Astrocyte (in vitro differentiated cells and primary cell): ENCODE measurements around the gene TENT4B. TPM values are rescaled to one million over a fixed set of nuclear protein-coding genes. Genes with fewer than 3 reads are reported as not detected.
"Not testable (repeated sequence)": the region's sequence is repeated elsewhere in the genome, so short reads cannot be mapped to it uniquely, and the experiment has no call there.

Experiments
- DNase-seq: peaks from one replicate; pipeline ENCODE4 v3.0.0-alpha.2; 2010; ENCODE audit warnings: low read depth
- FAIRE-seq: peaks from 2 replicates; lab custom pipeline; 2011; peaks lifted over from hg19 to GRCh38; lab: Jason Lieb, UNC
- H2AFZ ChIP-seq: 2 replicates; pipeline ENCODE4 v1.6.0; 2012; ENCODE audit warnings: low read depth, low read length, inconsistent platforms
- H3K27ac ChIP-seq: 2 replicates; pipeline ENCODE4 v1.5.1; 2011; ENCODE audit warnings: low read depth, low read length, inconsistent platforms
- H3K27me3 ChIP-seq: 2 replicates; pipeline ENCODE4 v1.6.0; 2011; ENCODE audit warnings: low read length, inconsistent platforms; ENCODE audit not compliant: insufficient read depth
- H3K36me3 ChIP-seq: 2 replicates; pipeline ENCODE4 v1.5.1; 2011; ENCODE audit warnings: low read length, inconsistent platforms; ENCODE audit not compliant: insufficient read depth
- H3K4me1 ChIP-seq: 2 replicates; pipeline ENCODE4 v1.5.1; 2011; ENCODE audit warnings: low read length, inconsistent platforms; ENCODE audit not compliant: insufficient read depth
- H3K4me2 ChIP-seq: 2 replicates; pipeline ENCODE4 v1.6.0; 2012; ENCODE audit warnings: low read length, inconsistent platforms
- H3K4me3 ChIP-seq: 2 replicates; pipeline ENCODE4 v1.5.1; 2011; ENCODE audit warnings: low read depth, mild to moderate bottlenecking, low read length, inconsistent platforms; ENCODE audit not compliant: insufficient read depth
- H3K79me2 ChIP-seq: 2 replicates; pipeline ENCODE4 v1.6.0; 2012; ENCODE audit warnings: mild to moderate bottlenecking, low read length, inconsistent platforms; ENCODE audit not compliant: insufficient read depth
- H3K9ac ChIP-seq: 2 replicates; pipeline ENCODE4 v1.6.0; 2012; ENCODE audit warnings: mild to moderate bottlenecking, low read length, inconsistent platforms
- H3K9me3 ChIP-seq: 2 replicates; pipeline ENCODE4 v1.5.1; 2012; ENCODE audit warnings: low read depth, mild to moderate bottlenecking, low read length, inconsistent platforms; ENCODE audit not compliant: insufficient read depth
- H4K20me1 ChIP-seq: 2 replicates; pipeline ENCODE4 v1.6.0; 2012; ENCODE audit warnings: low read length, inconsistent platforms; ENCODE audit not compliant: insufficient read depth
- H3K27ac Mint-ChIP-seq: one replicate; pipeline ENCODE4 v1.8.0; 2021; ENCODE audit warnings: mild to moderate bottlenecking, mixed read lengths; ENCODE audit not compliant: unreplicated experiment
- H3K27me3 Mint-ChIP-seq: one replicate; pipeline ENCODE4 v1.8.0; 2021; ENCODE audit warnings: low read depth, mixed read lengths; ENCODE audit not compliant: unreplicated experiment
- H3K36me3 Mint-ChIP-seq: one replicate; pipeline ENCODE4 v1.8.0; 2021; ENCODE audit warnings: low read depth, mixed read lengths; ENCODE audit not compliant: unreplicated experiment
- H3K4me1 Mint-ChIP-seq: one replicate; pipeline ENCODE4 v1.8.0; 2021; ENCODE audit warnings: low read depth, mixed read lengths; ENCODE audit not compliant: unreplicated experiment
- H3K4me3 Mint-ChIP-seq: one replicate; pipeline ENCODE4 v1.8.0; 2021; ENCODE audit warnings: mild to moderate bottlenecking, moderate library complexity, mixed read lengths; ENCODE audit not compliant: unreplicated experiment
- H3K9me3 Mint-ChIP-seq: one replicate; pipeline ENCODE4 v1.8.0; 2021; ENCODE audit warnings: mild to moderate bottlenecking, mixed read lengths; ENCODE audit not compliant: unreplicated experiment
- CTCF ChIP-seq: IDR thresholded peaks from 2 replicates; pipeline ENCODE4 v1.5.1; 2011; ENCODE audit warnings: low read depth, mild to moderate bottlenecking, inconsistent platforms, low read length, moderate library complexity; ENCODE audit not compliant: insufficient read depth
- EZH2 ChIP-seq: IDR thresholded peaks from 2 replicates; pipeline ENCODE4 v1.6.1; 2012; ENCODE audit warnings: mild to moderate bottlenecking, low read length, inconsistent platforms; ENCODE audit not compliant: insufficient read depth
- total RNA-seq: library from RNA; stranded (reverse); gene quantifications from 2 replicates; pipeline ENCODE4 v1.2.1, GENCODE V29; 2021

The TENT4B gene
- total RNA-seq, 1 donor from 2014 or later, result 17.0 TPM

GRCh38 chr16:50238314-50238713 lies 85.2 kb downstream of the TENT4B start:
- no peak overlapping the region for H3K4me2 ChIP-seq
- TF ChIP-seq EZH2 (no peak), CTCF (no peak)
- peaks cover 24% of the 10 kb centered on the region for H3K4me1 Mint-ChIP-seq
- H3K9me3 Mint-ChIP-seq, result no peaks in the 10 kb centered on the region
- no peaks in the 10 kb centered on the region for H3K9me3 ChIP-seq
- H3K27me3 Mint-ChIP-seq, result no peaks in the 10 kb centered on the region
- H2AFZ ChIP-seq, result no peak overlapping the region
- no peak overlapping the region for H3K27ac Mint-ChIP-seq
- no peaks in the 10 kb centered on the region for H3K36me3 ChIP-seq
- H3K4me3 Mint-ChIP-seq, result no peak overlapping the region
- H3K4me3 ChIP-seq, result no peak overlapping the region
- DNase-seq, result no peak
- no peaks in the 10 kb centered on the region for H3K79me2 ChIP-seq
- no peak overlapping the region for H3K27ac ChIP-seq
- peaks cover 7% of the 10 kb centered on the region for H3K27me3 ChIP-seq
- H3K9ac ChIP-seq, result no peak overlapping the region
- H3K36me3 Mint-ChIP-seq, result no peaks in the 10 kb centered on the region
- FAIRE-seq, result no peak
- no peaks in the 10 kb centered on the region for H4K20me1 ChIP-seq
- peaks cover 18% of the 10 kb centered on the region for H3K4me1 ChIP-seq

GRCh38 chr16:50238868-50239301 lies 85.8 kb downstream of the TENT4B start:
- Mint-ChIP-seq H3K4me3 (no peak overlapping the region), H3K27me3 (no peaks in the 10 kb centered on the region), H3K36me3 (no peaks in the 10 kb centered on the region), H3K4me1 (peaks cover 23% of the 10 kb centered on the region), H3K9me3 (no peaks in the 10 kb centered on the region), H3K27ac (no peak overlapping the region)
- TF ChIP-seq CTCF (no peak), EZH2 (no peak)
- Histone ChIP-seq H3K9ac (no peak overlapping the region), H3K27ac (no peak overlapping the region), H3K4me2 (no peak overlapping the region), H3K79me2 (no peaks in the 10 kb centered on the region), H4K20me1 (no peaks in the 10 kb centered on the region), H2AFZ (no peak overlapping the region), H3K27me3 (peaks cover 7% of the 10 kb centered on the region), H3K36me3 (no peaks in the 10 kb centered on the region), H3K9me3 (no peaks in the 10 kb centered on the region), H3K4me3 (no peak overlapping the region), H3K4me1 (peaks cover 18% of the 10 kb centered on the region)
- DNase-seq (no peak), FAIRE-seq (no peak)

GRCh38 chr16:50243024-50243423 lies 89.9 kb downstream of the TENT4B start:
- H3K9me3 Mint-ChIP-seq, DNase-seq, H3K27me3 ChIP-seq, H3K4me3 Mint-ChIP-seq, H3K79me2 ChIP-seq, H3K36me3 ChIP-seq, FAIRE-seq, H3K27ac Mint-ChIP-seq, H3K36me3 Mint-ChIP-seq, H2AFZ ChIP-seq, H3K27me3 Mint-ChIP-seq, H3K9me3 ChIP-seq, H3K27ac ChIP-seq, H3K4me2 ChIP-seq, H3K4me3 ChIP-seq, H4K20me1 ChIP-seq, H3K9ac ChIP-seq: not testable (repeated sequence)
- H3K4me1 Mint-ChIP-seq, result peaks cover 10% of the 10 kb centered on the region
- peaks cover 21% of the 10 kb centered on the region for H3K4me1 ChIP-seq
